Measurements from ENCODE around the gene PLCG2. TPM values are rescaled to one million over a fixed set of nuclear protein-coding genes. Genes with fewer than 3 reads are reported as not detected.
A peak's percentile ranks its signal among the peaks of the same experiment; 100 is the strongest.

Gene PLCG2
- total and polyA plus RNA-seq, 12 donors = 2.4 to 18.2 (median 6.2) TPM

GRCh38 chr16:81885976-81886586, 107.0 kb downstream of the PLCG2 start:
- Histone ChIP-seq H3K36me3 (peaks cover 0 to 23% (median 0%) of the 10 kb centered on the region in 9 donors), H3K27me3 (peaks cover 0 to 3% (median 0%) of the 10 kb centered on the region in 7 donors), H3K27ac (no peak overlapping the region), H3K4me1 (no peaks in the 10 kb centered on the region), H3K4me3 (no peak overlapping the region), H3K9me3 (no peaks in the 10 kb centered on the region)
- 34 to 36% methylated on average over 9 of the region's 9 CpGs for WGBS, 2 donors
- DNase-seq (no peak), ATAC-seq (peak in 3 of 8 donors; percentile 25 to 64 (median 48))
- intact Hi-C loops (cut with DNase I) = loop anchor here in 3 of 10 donors (10.0 kb wide), 2 partner anchors 339 to 521 kb away; no protein-coding TSS in a partner anchor
- TF ChIP-seq, protein P1, sequence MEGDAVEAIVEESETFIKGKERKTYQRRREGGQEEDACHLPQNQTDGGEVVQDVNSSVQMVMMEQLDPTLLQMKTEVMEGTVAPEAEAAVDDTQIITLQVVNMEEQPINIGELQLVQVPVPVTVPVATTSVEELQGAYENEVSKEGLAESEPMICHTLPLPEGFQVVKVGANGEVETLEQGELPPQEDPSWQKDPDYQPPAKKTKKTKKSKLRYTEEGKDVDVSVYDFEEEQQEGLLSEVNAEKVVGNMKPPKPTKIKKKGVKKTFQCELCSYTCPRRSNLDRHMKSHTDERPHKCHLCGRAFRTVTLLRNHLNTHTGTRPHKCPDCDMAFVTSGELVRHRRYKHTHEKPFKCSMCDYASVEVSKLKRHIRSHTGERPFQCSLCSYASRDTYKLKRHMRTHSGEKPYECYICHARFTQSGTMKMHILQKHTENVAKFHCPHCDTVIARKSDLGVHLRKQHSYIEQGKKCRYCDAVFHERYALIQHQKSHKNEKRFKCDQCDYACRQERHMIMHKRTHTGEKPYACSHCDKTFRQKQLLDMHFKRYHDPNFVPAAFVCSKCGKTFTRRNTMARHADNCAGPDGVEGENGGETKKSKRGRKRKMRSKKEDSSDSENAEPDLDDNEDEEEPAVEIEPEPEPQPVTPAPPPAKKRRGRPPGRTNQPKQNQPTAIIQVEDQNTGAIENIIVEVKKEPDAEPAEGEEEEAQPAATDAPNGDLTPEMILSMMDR (IDR thresholded peaks at IDR 0.05) = peak in 8 of 9 donors; percentile 20 to 74 (median 59)

GRCh38 chr16:81888520-81889394, 109.7 kb downstream of the PLCG2 start:
- DNase-seq (no peak), ATAC-seq (no peak)
- intact Hi-C loops (cut with DNase I) = loop anchor here in 3 of 10 donors (10.0 kb wide), 2 partner anchors 336 to 524 kb away; no protein-coding TSS in a partner anchor
- no peaks in the 10 kb centered on the region for H3K9me3 ChIP-seq
- TF ChIP-seq, protein P1 (IDR thresholded peaks at IDR 0.05) = no peak
- peaks cover 0 to 33% (median 0%) of the 10 kb centered on the region in 9 donors for H3K36me3 ChIP-seq
- no peaks in the 10 kb centered on the region for H3K4me1 ChIP-seq
- WGBS, 2 donors = 77 to 83% methylated on average over 16 of the region's 16 CpGs
- no peak overlapping the region for H3K27ac ChIP-seq
- H3K27me3 ChIP-seq = no peaks in the 10 kb centered on the region
- H3K4me3 ChIP-seq = no peak overlapping the region

- no peaks in the 10 kb centered on the region for H3K4me1 ChIP-seq
- DNase-seq (no peak), ATAC-seq (no peak)
- no peak overlapping the region for H3K27ac ChIP-seq
- intact Hi-C loops (cut with DNase I) = loop anchor here in 8 of 10 donors (2.0 to 10.0 kb wide), 4 partner anchors 333 to 340 kb away; no protein-coding TSS in a partner anchor
- H3K9me3 ChIP-seq = no peaks in the 10 kb centered on the region
- H3K4me3 ChIP-seq = no peak overlapping the region
- WGBS, 2 donors = 79 to 81% methylated on average over 6 of the region's 6 CpGs
- H3K36me3 ChIP-seq = peaks cover 0 to 59% (median 0%) of the 10 kb centered on the region in 9 donors
- H3K27me3 ChIP-seq = no peaks in the 10 kb centered on the region
- TF ChIP-seq, protein P1 (IDR thresholded peaks at IDR 0.05) = no peak
These were observed 112.8 kb downstream of the PLCG2 start for GRCh38 chr16:81891736-81892364.

- intact Hi-C loops (cut with DNase I) = loop anchor here in 3 of 10 donors (5.0 to 10.0 kb wide), 3 partner anchors 330 to 338 kb away; no protein-coding TSS in a partner anchor
- TF ChIP-seq, protein P1 (IDR thresholded peaks at IDR 0.05) = no peak
- peaks cover 0 to 80% (median 0%) of the 10 kb centered on the region in 9 donors for H3K36me3 ChIP-seq
These were observed 115.5 kb downstream of the PLCG2 start for GRCh38 chr16:81894592-81894991.

More at GRCh38 chr16:81894592-81894991, 115.5 kb downstream of the PLCG2 start:
- no peak overlapping the region for H3K27ac ChIP-seq
- 94 to 95% methylated on average over 12 of the region's 12 CpGs for WGBS, 2 donors
- H3K4me3 ChIP-seq = no peak overlapping the region
- ATAC-seq = no peak
- H3K4me1 ChIP-seq = no peaks in the 10 kb centered on the region
- no peaks in the 10 kb centered on the region for H3K27me3 ChIP-seq
- H3K9me3 ChIP-seq = no peaks in the 10 kb centered on the region
- no peak for DNase-seq

Measured in heart right ventricle (tissue), 16 donors.